Upper lobe of right lung (tissue), 1 donor: ENCODE data around the gene BFSP2. TPM values are rescaled to one million over a fixed set of nuclear protein-coding genes. Genes with fewer than 3 reads are reported as not detected.

Experiments
- ATAC-seq: fragments of 200-7000 bp; cut with Tn5 transposase; one replicate; pipeline ENCODE4 v1.9.1; 2020; ENCODE audit warnings: mild to moderate bottlenecking, moderate library complexity
- DNase-seq: peaks from one replicate; pipeline ENCODE4 v3.0.0-alpha.2; 2020
- H3K27ac ChIP-seq: fragments of 200-600 bp; one replicate; pipeline ENCODE4 v1.8.0; 2022
- H3K27me3 ChIP-seq: fragments of 200-600 bp; one replicate; pipeline ENCODE4 v1.8.0; 2022; ENCODE audit warnings: mild to moderate bottlenecking
- H3K36me3 ChIP-seq: fragments of 200-600 bp; one replicate; pipeline ENCODE4 v1.8.0; 2022
- H3K4me1 ChIP-seq: fragments of 200-600 bp; one replicate; pipeline ENCODE4 v1.8.0; 2022
- H3K4me3 ChIP-seq: fragments of 200-600 bp; one replicate; pipeline ENCODE4 v1.8.0; 2022; ENCODE audit warnings: mild to moderate bottlenecking
- H3K9me3 ChIP-seq: fragments of 200-600 bp; one replicate; pipeline ENCODE4 v1.8.0; 2022
- CTCF ChIP-seq: fragments of 200-600 bp; IDR thresholded peaks from one replicate; pipeline ENCODE4 v1.8.0; 2022; ENCODE audit warnings: antibody characterized with exemption
- intact Hi-C: fragments of 100-400 bp; cut with DNase I; formaldehyde crosslinking; loops from one replicate; pipeline ENCODE4 v1.11.0; 2022
- total RNA-seq: library from RNA; stranded (reverse); fragmentation: NEBNext Ultra II Directional; extraction: Animal tissue kit (Norgen Biotek cat#: 25700); gene quantifications from one replicate; pipeline ENCODE4 v1.2.1, GENCODE V29; 2021
- donor health status: DM: no; HTN: yes; CAD: no; lungs with severe emphysema.

Gene BFSP2
- total RNA-seq, 1 donor from 2014 or later: not detected

GRCh38 chr3:133390715-133391114 is 9.1 kb upstream of the BFSP2 start:
- no peak for TF ChIP-seq CTCF
- ATAC-seq (no peak), DNase-seq (no peak)
- Histone ChIP-seq H3K9me3 (no peaks in the 10 kb centered on the region), H3K4me1 (no peaks in the 10 kb centered on the region), H3K4me3 (no peak overlapping the region), H3K27ac (no peak overlapping the region), H3K36me3 (no peaks in the 10 kb centered on the region), H3K27me3 (no peaks in the 10 kb centered on the region)
- intact Hi-C loops: no loop called here

- no peaks in the 10 kb centered on the region for H3K9me3 ChIP-seq
- intact Hi-C loops: no loop called here
- no peak for TF ChIP-seq CTCF
- no peaks in the 10 kb centered on the region for H3K27me3 ChIP-seq
- H3K27ac ChIP-seq: no peak overlapping the region
- H3K4me1 ChIP-seq: no peaks in the 10 kb centered on the region
- no peak overlapping the region for H3K4me3 ChIP-seq
- no peaks in the 10 kb centered on the region for H3K36me3 ChIP-seq
- DNase-seq (no peak), ATAC-seq (no peak)
These were observed 6.7 kb upstream of the BFSP2 start for GRCh38 chr3:133393204-133393603.

- DNase-seq: no peak
- H3K27ac ChIP-seq: no peak overlapping the region
- no peaks in the 10 kb centered on the region for H3K27me3 ChIP-seq
- ATAC-seq: peak; percentile 17
- no peak overlapping the region for H3K4me3 ChIP-seq
- H3K36me3 ChIP-seq: no peaks in the 10 kb centered on the region
- H3K4me1 ChIP-seq: no peaks in the 10 kb centered on the region
- H3K9me3 ChIP-seq: no peaks in the 10 kb centered on the region
- no peak for TF ChIP-seq CTCF
- intact Hi-C loops: no loop called here
These were observed 6.0 kb upstream of the BFSP2 start for GRCh38 chr3:133393691-133394474.

GRCh38 chr3:133394561-133395311 is 5.1 kb upstream of the BFSP2 start:
- no peak overlapping the region for H3K27ac ChIP-seq
- no peak for TF ChIP-seq CTCF
- no peak overlapping the region for H3K4me3 ChIP-seq
- intact Hi-C loops: no loop called here
- no peak for DNase-seq
- no peaks in the 10 kb centered on the region for H3K4me1 ChIP-seq
- no peak for ATAC-seq
- no peaks in the 10 kb centered on the region for H3K36me3 ChIP-seq
- no peaks in the 10 kb centered on the region for H3K9me3 ChIP-seq
- H3K27me3 ChIP-seq: no peaks in the 10 kb centered on the region

GRCh38 chr3:133396906-133397305 is 3.0 kb upstream of the BFSP2 start:
- TF ChIP-seq CTCF: no peak
- Histone ChIP-seq H3K4me3 (no peak overlapping the region), H3K9me3 (no peaks in the 10 kb centered on the region), H3K36me3 (no peaks in the 10 kb centered on the region), H3K4me1 (no peaks in the 10 kb centered on the region), H3K27ac (no peak overlapping the region), H3K27me3 (no peaks in the 10 kb centered on the region)
- no peak for ATAC-seq
- intact Hi-C loops: no loop called here
- no peak for DNase-seq
